Astrocyte of the cerebellum (primary cell): ENCODE measurements around the gene TMEM134.

Experiments
- DNase-seq: peaks from one replicate; pipeline ENCODE4 v3.0.0-alpha.2; 2011; ENCODE audit warnings: low read depth
- H3K4me3 ChIP-seq: 2 replicates; pipeline ENCODE4 v1.5.1; 2011; ENCODE audit warnings: mild to moderate bottlenecking, low read depth, low read length, moderate library complexity
- in situ Hi-C: cut with HindIII; loops from 2 replicates; pipeline ENCODE4 v1.10.0; 2017; ENCODE audit warnings: low sequenced_read_pairs
- TF ChIP-seq, protein P1 (sequence below): IDR thresholded peaks from 2 replicates; pipeline ENCODE4 v1.5.1; 2012; ENCODE audit warnings: low read length, low read depth, moderate library complexity, mild to moderate bottlenecking; ENCODE audit errors: missing control alignments

Gene TMEM134

DNA sequence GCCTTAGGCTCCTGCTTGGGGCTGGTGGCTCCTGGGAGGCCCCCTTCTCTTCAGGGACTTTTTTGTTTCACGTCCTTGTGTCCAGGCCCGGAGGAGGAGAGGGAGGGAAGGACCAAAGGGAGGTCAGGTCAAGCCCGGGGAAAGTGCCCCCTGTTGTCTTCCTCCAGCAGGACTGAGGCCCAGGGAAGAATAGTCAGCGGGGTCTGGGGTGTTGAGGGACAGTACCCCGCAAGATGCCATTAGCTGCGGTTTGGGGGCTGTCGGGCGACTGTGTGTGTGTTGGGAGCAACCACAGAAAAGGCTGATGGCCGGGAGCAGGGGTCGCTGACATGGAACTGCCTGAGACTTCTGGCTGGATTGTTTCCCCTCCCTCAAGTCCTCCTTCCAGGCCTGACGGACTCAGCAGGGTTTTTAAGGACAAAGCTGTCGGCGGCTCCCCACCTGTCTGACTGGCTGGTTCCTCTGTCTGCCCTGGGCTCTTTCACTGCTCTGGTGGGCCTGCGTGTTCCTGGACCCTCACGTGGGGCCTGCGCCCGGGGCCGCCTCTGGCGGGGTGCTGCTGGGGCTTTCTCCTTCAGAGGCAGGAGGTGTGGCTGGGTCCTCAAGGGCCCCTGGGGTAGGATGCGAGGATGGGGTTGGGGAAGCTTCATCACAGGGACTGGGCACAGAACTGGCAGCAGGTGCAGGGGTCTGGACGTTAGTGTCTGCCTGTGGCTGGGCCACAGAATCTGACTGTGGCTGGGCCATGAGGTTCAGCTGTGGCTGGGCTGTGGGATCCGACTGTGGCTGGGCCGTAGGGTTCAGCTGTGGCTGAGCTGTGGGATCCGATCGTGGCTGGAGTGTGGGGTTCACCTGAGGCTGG lies 18.0 kb downstream of the TMEM134 start:
- no peak for DNase-seq

DNA sequence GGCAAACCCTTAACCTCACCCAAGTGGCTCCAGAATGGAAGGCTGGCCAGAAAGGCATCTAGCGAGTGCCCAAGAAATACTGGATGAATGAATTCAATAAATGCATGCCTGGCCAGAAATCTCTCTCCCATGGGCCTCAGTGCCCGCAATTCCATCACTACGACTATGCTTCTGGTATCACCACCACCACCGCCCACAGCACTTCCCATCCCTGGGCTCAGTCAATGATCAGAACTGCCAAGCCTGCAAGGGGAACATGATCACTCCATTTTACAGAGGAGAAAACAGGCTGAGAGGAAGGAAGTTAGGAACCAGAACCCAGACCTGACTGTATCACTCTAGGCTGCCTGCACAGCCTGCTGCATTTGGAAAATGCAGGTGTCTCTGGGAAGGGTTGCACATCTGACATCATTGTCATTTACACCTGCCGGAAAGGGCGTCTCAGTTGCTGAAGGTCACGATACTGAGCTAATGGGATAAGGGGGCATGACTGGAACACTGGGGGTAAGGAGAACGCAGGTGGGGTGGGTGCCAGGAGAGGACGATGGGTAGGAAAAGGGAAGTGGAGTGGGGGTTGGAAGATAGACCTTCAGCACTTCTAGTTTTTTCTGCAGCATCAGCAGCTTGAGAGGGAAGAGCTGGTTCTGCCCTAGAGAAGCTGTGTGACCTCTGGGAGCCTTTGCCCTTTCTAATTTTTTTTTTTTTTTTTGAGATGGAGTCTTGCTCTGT lies 19.8 kb downstream of the TMEM134 start:
- DNase-seq = no peak

More for the DNA sequence above, 18.0 kb downstream of the TMEM134 start:
- TF ChIP-seq, protein P1, sequence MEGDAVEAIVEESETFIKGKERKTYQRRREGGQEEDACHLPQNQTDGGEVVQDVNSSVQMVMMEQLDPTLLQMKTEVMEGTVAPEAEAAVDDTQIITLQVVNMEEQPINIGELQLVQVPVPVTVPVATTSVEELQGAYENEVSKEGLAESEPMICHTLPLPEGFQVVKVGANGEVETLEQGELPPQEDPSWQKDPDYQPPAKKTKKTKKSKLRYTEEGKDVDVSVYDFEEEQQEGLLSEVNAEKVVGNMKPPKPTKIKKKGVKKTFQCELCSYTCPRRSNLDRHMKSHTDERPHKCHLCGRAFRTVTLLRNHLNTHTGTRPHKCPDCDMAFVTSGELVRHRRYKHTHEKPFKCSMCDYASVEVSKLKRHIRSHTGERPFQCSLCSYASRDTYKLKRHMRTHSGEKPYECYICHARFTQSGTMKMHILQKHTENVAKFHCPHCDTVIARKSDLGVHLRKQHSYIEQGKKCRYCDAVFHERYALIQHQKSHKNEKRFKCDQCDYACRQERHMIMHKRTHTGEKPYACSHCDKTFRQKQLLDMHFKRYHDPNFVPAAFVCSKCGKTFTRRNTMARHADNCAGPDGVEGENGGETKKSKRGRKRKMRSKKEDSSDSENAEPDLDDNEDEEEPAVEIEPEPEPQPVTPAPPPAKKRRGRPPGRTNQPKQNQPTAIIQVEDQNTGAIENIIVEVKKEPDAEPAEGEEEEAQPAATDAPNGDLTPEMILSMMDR = no peak
- in situ Hi-C loops = no loop called here
- H3K4me3 ChIP-seq = no peak overlapping the region

DNA sequence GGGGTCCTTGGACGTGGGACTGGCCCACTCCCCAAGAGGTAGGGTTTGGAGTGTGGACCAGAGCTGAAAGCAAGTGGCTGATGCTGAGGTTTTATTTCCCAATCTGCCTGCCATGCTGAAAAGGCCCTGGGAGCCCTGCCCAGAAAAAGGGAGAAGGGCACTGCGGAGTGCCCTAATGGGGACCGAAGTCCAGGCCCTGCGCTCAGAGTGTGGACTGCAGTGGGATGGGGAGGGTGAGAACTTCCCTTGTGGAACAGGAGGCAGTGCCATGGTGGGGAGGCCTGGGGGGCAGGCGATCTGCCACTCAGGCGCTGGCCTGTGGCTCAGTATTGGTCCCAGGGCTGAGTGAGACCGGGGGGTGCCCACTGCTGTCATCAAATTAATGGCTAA lies 20.8 kb downstream of the TMEM134 start:
- H3K4me3 ChIP-seq = no peak overlapping the region
- no peak for DNase-seq
- in situ Hi-C loops = no loop called here
- TF ChIP-seq, protein P1 = no peak

More for the DNA sequence above, 19.8 kb downstream of the TMEM134 start:
- no peak overlapping the region for H3K4me3 ChIP-seq
- in situ Hi-C loops = no loop called here
- TF ChIP-seq, protein P1 = no peak

DNA sequence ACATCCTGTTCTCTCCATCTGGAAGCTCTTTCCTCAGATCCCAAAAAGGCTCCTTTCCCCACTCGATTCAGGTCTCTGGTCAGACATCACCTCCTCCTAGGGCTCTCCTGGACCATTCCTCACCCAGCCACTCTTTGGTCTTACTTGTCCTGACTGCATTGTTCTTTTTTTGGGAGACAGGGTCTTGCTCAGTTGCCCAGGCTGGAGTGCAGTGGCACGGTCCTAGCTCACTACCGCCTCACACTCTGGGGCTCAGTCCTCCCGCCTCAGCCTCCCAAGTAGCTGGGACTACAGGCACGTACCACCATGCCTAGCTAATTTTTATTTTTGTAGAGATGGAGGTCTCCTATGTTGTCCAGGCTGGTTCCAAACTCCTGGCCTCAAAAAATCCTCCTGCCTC lies 23.5 kb downstream of the TMEM134 start:
- TF ChIP-seq, protein P1 = no peak
- no peak for DNase-seq
- no peak overlapping the region for H3K4me3 ChIP-seq
- in situ Hi-C loops = no loop called here

DNA sequence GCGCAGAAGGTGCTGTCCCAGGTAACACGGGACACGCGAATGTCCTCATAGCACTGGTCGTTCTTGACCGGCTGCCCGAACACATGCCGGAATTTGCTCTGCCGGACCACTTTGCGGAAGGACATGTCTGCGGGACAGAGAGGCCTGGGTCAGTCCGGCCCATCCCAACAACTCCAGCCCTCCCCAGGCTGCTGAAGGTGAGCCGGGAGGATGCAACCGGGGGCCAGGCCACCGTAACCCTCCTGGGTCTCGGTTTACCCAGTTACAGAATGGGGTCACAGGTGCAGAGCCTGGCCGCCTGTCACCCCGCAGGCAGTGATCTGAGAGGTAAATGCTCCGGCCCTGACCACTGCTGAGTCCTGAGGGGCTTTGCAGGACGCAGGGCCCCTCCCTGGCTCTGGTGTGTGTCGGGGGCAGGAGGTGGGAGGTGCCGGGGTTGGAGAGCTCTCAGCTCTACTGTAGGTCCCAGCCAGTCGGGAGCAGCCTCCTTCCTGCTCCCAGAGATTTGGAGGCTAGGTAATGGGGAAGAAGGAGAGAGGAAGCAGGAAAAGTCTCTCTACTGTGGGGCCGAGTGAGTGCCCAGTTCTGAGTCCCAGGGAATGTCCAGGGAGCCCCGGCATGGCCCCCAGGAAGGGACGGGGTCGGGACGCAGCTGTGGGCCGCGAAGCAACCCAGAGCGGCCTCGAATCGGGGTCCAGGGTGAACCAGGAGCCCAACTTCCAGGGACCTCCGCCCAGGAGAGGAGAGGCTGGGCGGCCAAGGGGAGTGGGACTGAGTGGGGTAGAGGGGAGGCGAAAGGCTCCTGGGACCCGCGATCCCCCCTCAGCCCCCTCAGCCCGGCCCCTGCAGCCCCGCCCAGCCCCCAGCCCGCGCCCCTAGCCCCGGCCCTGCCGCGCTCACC lies 26.3 kb downstream of the TMEM134 start:
- DNase-seq = no peak
- peak overlapping the region; percentile 79 for H3K4me3 ChIP-seq
- in situ Hi-C loops = no loop called here
- TF ChIP-seq, protein P1 = no peak
